Measurements from ENCODE around the gene BICRA. TPM values are rescaled to one million over a fixed set of nuclear protein-coding genes. Genes with fewer than 3 reads are reported as not detected.

The BICRA gene
- polyA plus RNA-seq, 1 experiment = 0.53 TPM

DNA sequence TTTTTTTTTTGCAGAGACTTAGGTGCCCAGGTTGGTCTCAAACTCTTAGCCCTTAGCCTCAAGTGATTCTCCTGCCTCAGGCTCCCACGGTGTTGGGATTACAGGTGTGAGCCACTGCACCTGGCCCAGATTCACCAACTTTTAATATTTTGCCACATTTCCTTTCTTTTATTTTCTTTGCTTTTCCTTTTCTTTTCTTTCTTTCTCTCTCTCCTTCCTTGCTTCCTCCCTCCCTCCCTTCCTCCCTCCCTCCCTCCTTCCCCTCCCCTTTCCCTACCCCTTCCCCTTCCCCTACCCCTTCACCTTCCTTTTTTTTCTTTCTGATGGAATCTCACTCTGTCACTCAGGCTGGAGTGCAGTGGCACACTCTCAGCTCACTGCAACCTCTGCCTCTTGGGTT lies 35.3 kb downstream of the BICRA start:
- no peak for TF ChIP-seq CTCF (IDR thresholded peaks at IDR 0.05; ENCODE audit: insufficient read depth, low read depth, low read length)
- no peak for DNase-seq (ENCODE audit: low read depth)
- ChIA-PET CTCF (no interaction called here), POLR2A (no interaction called here)
- H3K36me3 ChIP-seq (ENCODE audit: control insufficient read depth, insufficient read depth, low read length) = peaks cover 1% of the 10 kb centered on the region; the same call in 1 of the 2 replicates
- H3K4me3 ChIP-seq (ENCODE audit: low read depth, low read length) = no peak overlapping the region
- no peaks in the 10 kb centered on the region for H3K27me3 ChIP-seq (ENCODE audit: control insufficient read depth, insufficient read depth, low read length)

DNA sequence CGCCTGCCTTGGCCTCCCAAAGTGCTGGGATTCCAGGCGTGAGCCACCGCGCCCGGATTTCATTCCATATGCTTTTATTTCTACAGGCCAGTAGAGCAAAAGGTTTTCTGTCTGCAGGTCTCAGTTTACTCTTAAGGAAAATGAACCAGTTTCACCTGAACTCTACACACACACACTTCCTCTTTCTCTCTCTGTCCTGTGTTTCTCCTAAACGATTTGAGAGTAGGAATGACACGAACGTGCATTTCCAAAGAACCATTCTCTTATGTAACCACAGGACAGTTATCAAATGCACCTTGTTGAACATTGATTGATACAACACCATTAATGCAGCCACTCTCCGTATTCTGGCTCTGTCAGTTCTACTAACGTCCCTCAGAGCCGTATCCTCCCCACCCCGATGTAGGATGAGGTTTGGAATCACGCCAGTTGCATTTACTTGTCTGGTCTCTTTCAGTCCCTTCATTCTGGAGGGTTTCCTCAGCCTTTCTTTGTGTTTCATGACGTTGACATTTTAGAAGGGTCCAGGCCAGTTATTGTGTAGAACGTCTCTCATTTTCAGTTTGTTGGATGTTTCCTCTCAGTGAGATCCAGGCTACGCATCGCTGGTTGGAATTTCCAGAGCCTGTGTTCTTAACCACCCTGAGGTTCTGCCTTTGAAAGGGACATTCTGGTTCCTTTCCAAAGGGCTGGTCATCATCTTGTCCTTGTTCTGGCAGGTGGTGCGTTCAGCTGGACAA lies 36.0 kb downstream of the BICRA start:
- Histone ChIP-seq H3K4me3 (ENCODE audit: low read depth, low read length) (no peak overlapping the region), H3K27me3 (ENCODE audit: control insufficient read depth, insufficient read depth, low read length) (no peaks in the 10 kb centered on the region), H3K36me3 (ENCODE audit: control insufficient read depth, insufficient read depth, low read length) (peaks cover 1% of the 10 kb centered on the region; the same call in 1 of the 2 replicates)
- no peak for DNase-seq (ENCODE audit: low read depth)
- no peak for TF ChIP-seq CTCF (IDR thresholded peaks at IDR 0.05; ENCODE audit: insufficient read depth, low read depth, low read length)
- ChIA-PET CTCF (interaction anchor here (0.7 kb wide), 1 partner anchor 129 kb away, joined by 4 read pairs; no protein-coding TSS in a partner anchor), POLR2A (no interaction called here)

DNA sequence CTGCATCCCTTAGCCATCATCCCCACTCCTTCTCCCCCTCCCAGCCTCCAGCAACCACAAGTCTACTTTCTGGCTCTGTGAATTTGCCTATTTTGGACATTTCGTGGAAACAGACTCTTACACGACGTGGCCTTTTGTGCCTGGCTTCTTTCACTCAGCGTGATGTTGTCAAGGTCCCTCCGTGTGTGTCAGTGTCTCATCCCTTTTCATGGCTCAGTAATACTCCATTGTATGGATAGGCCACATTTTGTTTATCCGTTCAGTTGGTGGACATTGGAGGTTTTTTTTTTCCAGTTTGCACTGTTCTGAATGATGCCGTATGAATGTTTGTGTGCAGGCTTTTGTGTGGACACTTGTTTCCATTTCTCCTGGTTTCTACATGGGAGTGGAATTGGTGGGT lies 38.0 kb downstream of the BICRA start:
- no peak for DNase-seq (ENCODE audit: low read depth)
- CTCF ChIA-PET = no interaction called here
- TF ChIP-seq CTCF (IDR thresholded peaks at IDR 0.05; ENCODE audit: insufficient read depth, low read depth, low read length) = no peak
- POLR2A ChIA-PET = no interaction called here
- Histone ChIP-seq H3K36me3 (ENCODE audit: control insufficient read depth, insufficient read depth, low read length) (peaks cover 8% of the 10 kb centered on the region), H3K27me3 (ENCODE audit: control insufficient read depth, insufficient read depth, low read length) (no peaks in the 10 kb centered on the region), H3K4me3 (ENCODE audit: low read depth, low read length) (no peak overlapping the region)

- Histone ChIP-seq H3K4me3 (ENCODE audit: low read depth, low read length) (no peak overlapping the region), H3K27me3 (ENCODE audit: control insufficient read depth, insufficient read depth, low read length) (no peaks in the 10 kb centered on the region), H3K36me3 (ENCODE audit: control insufficient read depth, insufficient read depth, low read length) (peaks cover 8% of the 10 kb centered on the region)
- DNase-seq (ENCODE audit: low read depth) = no peak
- CTCF ChIA-PET = no interaction called here
- POLR2A ChIA-PET = no interaction called here
- no peak for TF ChIP-seq CTCF (IDR thresholded peaks at IDR 0.05; ENCODE audit: insufficient read depth, low read depth, low read length)
Measured at GRCh38 chr19:47649588-47649987, 40.7 kb downstream of the BICRA start.

- ChIA-PET POLR2A (no interaction called here), CTCF (no interaction called here)
- H3K4me3 ChIP-seq (ENCODE audit: low read depth, low read length) = no peak overlapping the region
- DNase-seq (ENCODE audit: low read depth) = no peak
- TF ChIP-seq CTCF (IDR thresholded peaks at IDR 0.05; ENCODE audit: insufficient read depth, low read depth, low read length) = no peak
- H3K27me3 ChIP-seq (ENCODE audit: control insufficient read depth, insufficient read depth, low read length) = no peaks in the 10 kb centered on the region
- H3K36me3 ChIP-seq (ENCODE audit: control insufficient read depth, insufficient read depth, low read length) = peaks cover 8% of the 10 kb centered on the region
Measured at GRCh38 chr19:47650700-47651099, 41.8 kb downstream of the BICRA start.
